Measurements from ENCODE around the gene WDR81.
"Not testable (repeated sequence)": the region's sequence is repeated elsewhere in the genome, so short reads cannot be mapped to it uniquely, and the experiment has no call there.

The WDR81 gene

DNA sequence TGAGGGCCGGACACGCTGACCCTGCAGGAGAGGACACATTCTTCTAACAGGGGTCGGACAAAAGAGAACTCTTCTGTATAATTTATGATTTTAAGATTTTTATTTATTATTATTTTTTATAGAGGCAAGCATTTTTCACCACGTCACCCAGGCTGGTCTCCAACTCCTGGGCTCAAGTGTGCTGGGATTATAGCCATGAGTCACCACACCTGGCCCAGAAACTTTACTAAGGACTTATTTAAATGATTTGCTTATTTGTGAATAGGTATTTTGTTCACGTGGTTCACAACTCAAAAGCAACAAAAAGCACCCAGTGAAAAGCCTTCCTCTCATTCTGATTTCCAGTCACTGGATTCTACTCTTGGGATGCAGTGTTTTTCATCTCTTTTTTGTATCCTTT, 35.0 kb downstream of the WDR81 start:
- in situ Hi-C loops (cut with HindIII; ENCODE audit: low pct_ligation_motif_present, low sequenced_read_pairs): no loop called here
- TF ChIP-seq, protein P1, sequence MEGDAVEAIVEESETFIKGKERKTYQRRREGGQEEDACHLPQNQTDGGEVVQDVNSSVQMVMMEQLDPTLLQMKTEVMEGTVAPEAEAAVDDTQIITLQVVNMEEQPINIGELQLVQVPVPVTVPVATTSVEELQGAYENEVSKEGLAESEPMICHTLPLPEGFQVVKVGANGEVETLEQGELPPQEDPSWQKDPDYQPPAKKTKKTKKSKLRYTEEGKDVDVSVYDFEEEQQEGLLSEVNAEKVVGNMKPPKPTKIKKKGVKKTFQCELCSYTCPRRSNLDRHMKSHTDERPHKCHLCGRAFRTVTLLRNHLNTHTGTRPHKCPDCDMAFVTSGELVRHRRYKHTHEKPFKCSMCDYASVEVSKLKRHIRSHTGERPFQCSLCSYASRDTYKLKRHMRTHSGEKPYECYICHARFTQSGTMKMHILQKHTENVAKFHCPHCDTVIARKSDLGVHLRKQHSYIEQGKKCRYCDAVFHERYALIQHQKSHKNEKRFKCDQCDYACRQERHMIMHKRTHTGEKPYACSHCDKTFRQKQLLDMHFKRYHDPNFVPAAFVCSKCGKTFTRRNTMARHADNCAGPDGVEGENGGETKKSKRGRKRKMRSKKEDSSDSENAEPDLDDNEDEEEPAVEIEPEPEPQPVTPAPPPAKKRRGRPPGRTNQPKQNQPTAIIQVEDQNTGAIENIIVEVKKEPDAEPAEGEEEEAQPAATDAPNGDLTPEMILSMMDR (IDR thresholded peaks at IDR 0.05; ENCODE audit: low read depth, low read length, missing control alignments): no peak
- no peak overlapping the region for H3K27ac ChIP-seq
- H3K4me3 ChIP-seq (ENCODE audit: low read depth, low read length): no peak overlapping the region
- no peaks in the 10 kb centered on the region for H3K36me3 ChIP-seq (replicated peaks)
- H3K27me3 ChIP-seq (replicated peaks): no peaks in the 10 kb centered on the region
- no peak for DNase-seq

DNA sequence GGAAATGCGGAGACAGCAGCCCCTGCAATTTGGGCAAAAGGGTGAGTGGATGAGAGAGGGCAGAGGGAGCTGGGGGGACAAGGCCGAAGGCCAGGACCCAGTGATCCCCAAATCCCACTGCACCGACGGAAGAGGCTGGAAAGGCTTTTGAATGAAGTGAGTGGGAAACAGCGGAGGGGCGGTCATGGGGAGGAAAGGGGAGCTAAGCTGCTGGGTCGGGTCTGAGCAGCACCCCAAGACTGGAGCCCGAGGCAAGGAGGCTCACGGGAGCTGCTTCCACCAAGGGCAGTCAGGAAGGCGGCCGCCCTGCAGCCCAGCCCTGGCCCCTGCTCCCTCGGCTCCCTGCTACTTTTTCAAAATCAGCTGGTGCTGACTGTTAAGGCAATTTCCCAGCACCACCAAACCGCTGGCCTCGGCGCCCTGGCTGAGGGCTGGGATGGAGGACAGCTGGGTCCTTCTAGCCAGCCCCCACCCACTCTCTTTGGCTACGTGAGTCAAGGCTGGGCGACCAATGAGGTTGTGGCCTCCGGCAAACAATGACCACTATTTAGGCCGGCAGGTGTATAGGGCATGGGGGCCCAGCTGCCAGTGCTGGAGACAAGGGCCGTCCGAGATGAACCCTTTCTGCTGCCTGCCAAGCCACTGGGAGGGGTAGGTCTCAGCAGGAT, 37.9 kb downstream of the WDR81 start:
- in situ Hi-C loops (cut with HindIII; ENCODE audit: low pct_ligation_motif_present, low sequenced_read_pairs): no loop called here
- TF ChIP-seq, protein P1 (IDR thresholded peaks at IDR 0.05; ENCODE audit: low read depth, low read length, missing control alignments): no peak
- Histone ChIP-seq H3K27ac (no peak overlapping the region), H3K36me3 (replicated peaks) (no peaks in the 10 kb centered on the region), H3K27me3 (replicated peaks) (no peaks in the 10 kb centered on the region), H3K4me3 (ENCODE audit: low read depth, low read length) (peak overlapping the region; percentile 52)
- DNase-seq: no peak

DNA sequence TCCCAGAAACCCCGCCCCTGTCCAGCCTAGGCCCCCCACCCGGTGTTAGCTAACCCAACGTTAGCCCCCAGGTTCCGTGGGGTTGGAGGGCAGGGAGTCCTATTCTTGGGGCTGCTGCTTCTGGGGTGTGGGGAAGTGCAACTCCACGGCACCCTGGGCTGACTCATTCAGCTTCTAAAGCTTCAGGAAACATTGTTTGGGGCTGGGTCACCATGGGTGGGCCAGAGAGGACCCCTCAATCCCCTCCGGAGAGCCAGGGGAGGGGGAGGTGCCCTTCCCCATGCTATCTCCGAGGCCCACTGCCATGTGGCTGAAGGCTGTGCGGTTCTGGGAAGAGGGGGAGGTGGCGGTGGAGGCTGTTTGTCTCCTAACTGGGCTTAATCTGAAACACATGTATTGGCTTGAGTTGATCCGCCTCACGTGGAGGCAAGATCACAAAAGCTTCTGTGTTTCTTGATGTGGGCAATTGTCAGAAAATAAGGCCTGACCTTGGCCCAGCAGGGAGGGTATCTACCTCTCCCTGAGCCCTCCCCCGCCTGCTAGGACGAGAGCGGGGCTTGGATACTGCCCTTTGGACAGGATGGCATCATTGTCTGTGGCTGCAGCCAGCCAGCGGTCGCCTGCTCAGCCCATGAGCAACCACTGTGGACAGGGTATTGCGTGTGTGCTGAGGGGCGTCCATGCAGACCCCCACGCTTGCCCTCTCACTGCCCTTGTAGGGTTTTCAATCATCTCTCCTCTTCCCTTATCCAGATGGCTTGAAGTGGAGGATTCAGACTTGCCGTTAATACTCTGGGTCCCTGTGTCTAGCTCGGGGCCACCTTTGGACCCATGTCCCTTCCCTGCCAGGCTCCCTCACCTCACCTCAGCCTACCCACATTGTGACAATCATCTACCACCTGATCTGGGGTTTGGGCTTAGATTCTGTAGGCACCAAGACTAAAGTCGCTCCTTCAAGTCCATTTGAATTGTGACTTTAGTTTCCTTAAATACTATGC, 38.7 kb downstream of the WDR81 start:
- DNase-seq: peak; percentile 38
- Histone ChIP-seq H3K27me3 (replicated peaks) (no peaks in the 10 kb centered on the region), H3K4me3 (ENCODE audit: low read depth, low read length) (peak overlapping the region; percentile 52), H3K27ac (no peak overlapping the region), H3K36me3 (replicated peaks) (no peaks in the 10 kb centered on the region)
- TF ChIP-seq, protein P1 (IDR thresholded peaks at IDR 0.05; ENCODE audit: low read depth, low read length, missing control alignments): no peak
- in situ Hi-C loops (cut with HindIII; ENCODE audit: low pct_ligation_motif_present, low sequenced_read_pairs): no loop called here

DNA sequence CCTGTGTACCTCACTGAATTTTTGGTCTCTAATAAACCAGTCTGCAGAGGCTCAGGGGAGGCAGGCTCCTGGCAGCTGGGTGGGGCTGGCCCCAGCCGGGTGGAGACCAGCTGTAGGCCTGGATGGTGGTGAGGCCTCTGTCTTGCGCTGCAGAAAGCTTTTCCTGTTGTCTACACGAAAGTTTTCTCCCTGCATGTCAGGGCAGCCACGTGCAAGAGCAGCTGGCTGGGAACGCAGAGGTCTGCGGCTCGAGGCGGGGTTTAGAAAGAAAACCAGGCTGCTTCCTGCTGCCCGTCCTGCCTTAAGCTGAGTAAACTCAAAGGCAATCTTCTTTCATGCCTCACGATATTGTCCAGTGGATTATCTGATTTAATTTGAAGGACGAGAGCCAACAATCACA, 39.8 kb downstream of the WDR81 start:
- TF ChIP-seq, protein P1 (IDR thresholded peaks at IDR 0.05; ENCODE audit: low read depth, low read length, missing control alignments): no peak
- H3K4me3 ChIP-seq (ENCODE audit: low read depth, low read length): no peak overlapping the region
- DNase-seq: peak; percentile 74
- in situ Hi-C loops (cut with HindIII; ENCODE audit: low pct_ligation_motif_present, low sequenced_read_pairs): no loop called here
- peak overlapping the region; percentile 52 for H3K27ac ChIP-seq
- H3K27me3 ChIP-seq (replicated peaks): no peaks in the 10 kb centered on the region
- no peaks in the 10 kb centered on the region for H3K36me3 ChIP-seq (replicated peaks)

DNA sequence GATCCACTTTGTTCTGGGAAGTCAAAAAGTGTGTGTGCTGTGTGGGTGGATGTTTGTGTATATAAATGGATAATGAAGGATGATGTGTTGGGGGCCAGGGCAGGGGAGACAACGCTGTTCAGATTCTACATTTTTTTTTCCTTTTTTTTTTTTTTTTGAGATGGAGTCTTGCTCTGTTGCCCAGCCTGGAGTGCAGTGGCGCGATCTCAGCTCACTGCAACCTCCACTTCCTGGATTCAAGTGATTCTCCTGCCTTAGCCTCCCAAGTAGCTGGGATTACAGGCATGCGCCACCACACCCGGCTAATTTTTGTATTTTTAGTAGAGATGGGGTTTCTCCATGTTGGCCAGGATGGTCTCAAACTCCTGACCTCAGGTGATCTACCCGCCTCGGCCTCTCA, 40.2 kb downstream of the WDR81 start:
- H3K36me3 ChIP-seq (replicated peaks); in situ Hi-C loops (cut with HindIII; ENCODE audit: low pct_ligation_motif_present, low sequenced_read_pairs); DNase-seq; H3K27me3 ChIP-seq (replicated peaks); H3K4me3 ChIP-seq (ENCODE audit: low read depth, low read length): not testable (repeated sequence)
- peak overlapping the region; percentile 52 for H3K27ac ChIP-seq

DNA sequence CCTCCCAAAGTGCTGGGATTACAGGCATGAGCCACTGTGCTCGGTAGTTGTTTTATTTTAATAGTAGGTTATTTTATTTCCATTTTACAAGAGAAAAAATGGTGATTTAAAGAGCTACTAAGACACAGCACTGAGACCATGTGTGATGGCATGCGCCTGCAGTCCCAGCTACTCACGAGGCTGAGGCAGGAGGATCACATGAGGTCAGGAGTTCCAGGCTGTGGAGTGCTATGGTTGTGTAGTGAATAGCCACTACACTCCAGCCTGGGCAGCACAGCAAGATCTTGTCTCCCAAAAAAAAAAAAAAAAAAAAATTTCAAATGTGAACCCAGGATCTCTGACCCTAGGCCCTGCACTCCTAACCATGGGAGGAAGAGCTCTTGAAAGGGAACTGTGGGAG, 41.1 kb downstream of the WDR81 start:
- Histone ChIP-seq H3K27me3 (replicated peaks) (no peaks in the 10 kb centered on the region), H3K4me3 (ENCODE audit: low read depth, low read length) (no peak overlapping the region), H3K27ac (no peak overlapping the region), H3K36me3 (replicated peaks) (no peaks in the 10 kb centered on the region)
- TF ChIP-seq, protein P1 (IDR thresholded peaks at IDR 0.05; ENCODE audit: low read depth, low read length, missing control alignments): no peak
- no peak for DNase-seq
- in situ Hi-C loops (cut with HindIII; ENCODE audit: low pct_ligation_motif_present, low sequenced_read_pairs): no loop called here
